Neural crest cell (in vitro differentiated cells): ENCODE data around the gene CMC1. TPM values are rescaled to one million over a fixed set of nuclear protein-coding genes. Genes with fewer than 3 reads are reported as not detected.

Experiments used
- DNase-seq: peaks from one replicate; pipeline ENCODE4 v3.0.0; 2021; ENCODE audit warnings: low read depth, mixed read lengths, low spot score
- H3K27ac Mint-ChIP-seq: one replicate; pipeline ENCODE4 v1.8.0; 2021; ENCODE audit warnings: mild to moderate bottlenecking, mixed read lengths; ENCODE audit not compliant: unreplicated experiment
- H3K27me3 Mint-ChIP-seq: 2 replicates; pipeline ENCODE4 v1.8.0; 2021; ENCODE audit warnings: low read depth, mild to moderate bottlenecking, mixed read lengths
- H3K36me3 Mint-ChIP-seq: 2 replicates; pipeline ENCODE4 v1.8.0; 2021; ENCODE audit warnings: low read depth, mild to moderate bottlenecking, mixed read lengths
- H3K4me1 Mint-ChIP-seq: 2 replicates; pipeline ENCODE4 v1.8.0; 2021; ENCODE audit warnings: mixed read lengths
- H3K4me3 Mint-ChIP-seq: one replicate; pipeline ENCODE4 v1.8.0; 2021; ENCODE audit warnings: mild to moderate bottlenecking, mixed read lengths
- H3K9me3 Mint-ChIP-seq: 2 replicates; pipeline ENCODE4 v1.8.0; 2021; ENCODE audit warnings: mixed read lengths
- total RNA-seq: library from RNA; stranded (reverse); gene quantifications from 2 replicates; pipeline ENCODE4 v1.2.1, GENCODE V29; 2021
- TF ChIP-seq, protein P1 (sequence below): fragments of 200-600 bp; sonication (generic); conservative IDR thresholded peaks from 2 replicates; pipeline ENCODE4 v1.5.0; 2021; ENCODE audit warnings: antibody characterized with exemption, mild to moderate bottlenecking

The CMC1 gene
- total RNA-seq, 1 donor from 2014 or later: 10.1 TPM

DNA sequence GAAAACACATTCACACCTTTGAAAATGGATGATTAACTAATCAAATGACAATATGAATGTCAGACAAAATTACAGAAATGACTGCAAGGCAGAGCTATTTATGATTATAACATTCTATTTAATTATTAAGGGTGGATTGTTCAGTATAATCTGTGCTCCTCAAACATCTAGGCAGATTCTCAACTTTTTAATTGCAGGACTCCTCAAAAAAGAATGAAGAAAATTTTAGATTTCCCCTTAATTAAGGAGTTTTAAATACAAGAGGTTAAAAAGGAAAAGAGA is 22.6 kb upstream of the CMC1 start:
- H3K36me3 Mint-ChIP-seq: peaks cover 2% of the 10 kb centered on the region
- H3K27ac Mint-ChIP-seq: no peak overlapping the region
- peaks cover 11% of the 10 kb centered on the region for H3K9me3 Mint-ChIP-seq
- TF ChIP-seq, protein P1, sequence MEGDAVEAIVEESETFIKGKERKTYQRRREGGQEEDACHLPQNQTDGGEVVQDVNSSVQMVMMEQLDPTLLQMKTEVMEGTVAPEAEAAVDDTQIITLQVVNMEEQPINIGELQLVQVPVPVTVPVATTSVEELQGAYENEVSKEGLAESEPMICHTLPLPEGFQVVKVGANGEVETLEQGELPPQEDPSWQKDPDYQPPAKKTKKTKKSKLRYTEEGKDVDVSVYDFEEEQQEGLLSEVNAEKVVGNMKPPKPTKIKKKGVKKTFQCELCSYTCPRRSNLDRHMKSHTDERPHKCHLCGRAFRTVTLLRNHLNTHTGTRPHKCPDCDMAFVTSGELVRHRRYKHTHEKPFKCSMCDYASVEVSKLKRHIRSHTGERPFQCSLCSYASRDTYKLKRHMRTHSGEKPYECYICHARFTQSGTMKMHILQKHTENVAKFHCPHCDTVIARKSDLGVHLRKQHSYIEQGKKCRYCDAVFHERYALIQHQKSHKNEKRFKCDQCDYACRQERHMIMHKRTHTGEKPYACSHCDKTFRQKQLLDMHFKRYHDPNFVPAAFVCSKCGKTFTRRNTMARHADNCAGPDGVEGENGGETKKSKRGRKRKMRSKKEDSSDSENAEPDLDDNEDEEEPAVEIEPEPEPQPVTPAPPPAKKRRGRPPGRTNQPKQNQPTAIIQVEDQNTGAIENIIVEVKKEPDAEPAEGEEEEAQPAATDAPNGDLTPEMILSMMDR: no peak
- DNase-seq: no peak
- H3K4me1 Mint-ChIP-seq: no peaks in the 10 kb centered on the region
- H3K27me3 Mint-ChIP-seq: no peaks in the 10 kb centered on the region
- no peak overlapping the region for H3K4me3 Mint-ChIP-seq

DNA sequence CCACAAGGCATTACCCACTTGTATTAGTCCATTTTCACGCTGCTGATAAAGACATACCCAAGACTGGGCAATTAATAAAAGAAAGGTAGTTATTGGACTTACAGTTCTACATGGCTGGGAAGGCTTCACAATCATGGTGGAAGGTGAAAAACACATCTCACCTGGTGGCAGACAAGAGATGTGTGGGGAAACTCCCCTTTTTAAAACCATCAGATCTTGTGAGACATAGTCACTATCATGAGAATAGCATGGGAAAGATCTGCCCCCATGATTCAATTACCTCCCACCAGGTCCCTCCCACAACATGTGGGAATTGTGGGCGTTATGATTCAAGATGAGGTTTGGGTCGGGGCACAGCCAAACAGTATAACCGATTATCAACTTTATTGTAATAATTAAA is 17.0 kb upstream of the CMC1 start:
- H3K27ac Mint-ChIP-seq: no peak overlapping the region
- H3K36me3 Mint-ChIP-seq: no peaks in the 10 kb centered on the region
- no peaks in the 10 kb centered on the region for H3K4me1 Mint-ChIP-seq
- H3K9me3 Mint-ChIP-seq: peaks cover 7% of the 10 kb centered on the region
- no peak for DNase-seq
- TF ChIP-seq, protein P1: no peak
- no peak overlapping the region for H3K4me3 Mint-ChIP-seq
- H3K27me3 Mint-ChIP-seq: no peaks in the 10 kb centered on the region

DNA sequence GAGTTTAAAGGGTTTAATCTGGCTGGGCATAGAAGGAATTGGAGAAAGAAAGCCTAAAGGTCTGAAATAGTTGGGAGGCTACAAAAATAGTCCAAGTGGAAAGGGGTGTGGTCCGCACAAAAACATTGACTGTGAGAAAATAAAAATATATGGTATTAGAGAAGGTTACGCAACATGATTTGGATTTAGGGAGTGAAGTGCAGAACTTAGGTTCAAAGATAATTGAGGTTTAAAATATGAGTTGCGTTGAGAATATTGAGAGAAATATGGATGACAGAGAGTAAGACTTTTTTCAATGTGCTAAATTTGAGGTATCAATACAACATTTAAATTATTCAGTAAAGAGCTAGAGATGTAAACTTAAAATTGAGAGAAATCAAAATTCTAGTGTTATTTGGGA is 15.4 kb upstream of the CMC1 start:
- Mint-ChIP-seq H3K27me3 (no peaks in the 10 kb centered on the region), H3K4me3 (no peak overlapping the region), H3K36me3 (no peaks in the 10 kb centered on the region), H3K27ac (no peak overlapping the region), H3K4me1 (no peaks in the 10 kb centered on the region), H3K9me3 (peaks cover 4% of the 10 kb centered on the region)
- no peak for DNase-seq
- TF ChIP-seq, protein P1: no peak

GRCh38 chr3:28228623-28229022 is 12.8 kb upstream of the CMC1 start:
- Mint-ChIP-seq H3K4me3 (no peak overlapping the region), H3K4me1 (no peaks in the 10 kb centered on the region), H3K27ac (no peak overlapping the region), H3K36me3 (no peaks in the 10 kb centered on the region), H3K9me3 (peaks cover 4% of the 10 kb centered on the region), H3K27me3 (no peaks in the 10 kb centered on the region)
- DNase-seq: no peak
- TF ChIP-seq, protein P1: no peak

- H3K27ac Mint-ChIP-seq: no peak overlapping the region
- no peaks in the 10 kb centered on the region for H3K27me3 Mint-ChIP-seq
- no peaks in the 10 kb centered on the region for H3K9me3 Mint-ChIP-seq
- TF ChIP-seq, protein P1: no peak
- H3K36me3 Mint-ChIP-seq: no peaks in the 10 kb centered on the region
- no peak for DNase-seq
- H3K4me3 Mint-ChIP-seq: no peak overlapping the region
- H3K4me1 Mint-ChIP-seq: no peaks in the 10 kb centered on the region
These were observed 8.8 kb upstream of the CMC1 start for GRCh38 chr3:28232659-28233058.

GRCh38 chr3:28234454-28234853 is 7.0 kb upstream of the CMC1 start:
- Mint-ChIP-seq H3K27me3 (peaks cover 2% of the 10 kb centered on the region), H3K4me3 (no peak overlapping the region), H3K9me3 (no peaks in the 10 kb centered on the region), H3K4me1 (peaks cover 4% of the 10 kb centered on the region), H3K36me3 (no peaks in the 10 kb centered on the region), H3K27ac (no peak overlapping the region)
- no peak for DNase-seq
- TF ChIP-seq, protein P1: no peak
